HG03025 (cell line): ENCODE measurements around the gene ITPR1.

Source experiments
- ATAC-seq: cut with Tn5 transposase; IDR thresholded peaks from one replicate; pipeline ENCODE4 v1.9.1; 2021; ENCODE audit warnings: mild to moderate bottlenecking, moderate library complexity; ENCODE audit not compliant: unreplicated experiment, low FRiP score

ITPR1 gene

GRCh38 chr3:4476496-4476895 is 16.7 kb upstream of the ITPR1 start:
- ATAC-seq, result no peak

GRCh38 chr3:4478261-4478660 is 14.9 kb upstream of the ITPR1 start:
- no peak for ATAC-seq

- ATAC-seq, result no peak
These were observed 1.3 kb upstream of the ITPR1 start for GRCh38 chr3:4491855-4492207.

GRCh38 chr3:4492208-4493013 is 737 bp upstream of the ITPR1 start:
- ATAC-seq, result peak; percentile 16

GRCh38 chr3:4493941-4494894 is 1.1 kb downstream of the ITPR1 start:
- ATAC-seq, result no peak

- no peak for ATAC-seq
These were observed 1.7 kb downstream of the ITPR1 start for GRCh38 chr3:4494895-4495264.

GRCh38 chr3:4495294-4496086 is 2.3 kb downstream of the ITPR1 start:
- no peak for ATAC-seq

- ATAC-seq, result no peak
These were observed 2.9 kb downstream of the ITPR1 start for GRCh38 chr3:4496087-4496452.

- ATAC-seq, result no peak
These were observed 4.0 kb downstream of the ITPR1 start for GRCh38 chr3:4497005-4497692.

GRCh38 chr3:4497843-4498324 is 4.7 kb downstream of the ITPR1 start:
- ATAC-seq, result no peak

- ATAC-seq, result no peak
These were observed 5.3 kb downstream of the ITPR1 start for GRCh38 chr3:4498446-4498845.

- ATAC-seq, result no peak
These were observed 8.3 kb downstream of the ITPR1 start for GRCh38 chr3:4501437-4501836.

GRCh38 chr3:4501927-4502326 is 8.8 kb downstream of the ITPR1 start:
- ATAC-seq, result no peak

- ATAC-seq, result peak; percentile 65
These were observed 9.9 kb downstream of the ITPR1 start for GRCh38 chr3:4503050-4503449.

GRCh38 chr3:4504340-4505261 is 11.5 kb downstream of the ITPR1 start:
- no peak for ATAC-seq

- ATAC-seq, result no peak
These were observed 12.8 kb downstream of the ITPR1 start for GRCh38 chr3:4505688-4506558.

- no peak for ATAC-seq
These were observed 13.4 kb downstream of the ITPR1 start for GRCh38 chr3:4506559-4507023.

- ATAC-seq, result no peak
These were observed 14.0 kb downstream of the ITPR1 start for GRCh38 chr3:4507024-4507596.
